DOHH2 (cell line): ENCODE results near the gene ARL9.

ENCODE experiments used
- H3F3A ChIP-seq: fragments of 200-600 bp; sonication (generic), shearing (Covaris generic); 2 replicates; pipeline ENCODE4 v1.6.0; 2016; ENCODE audit warnings: antibody characterized with exemption, mild to moderate bottlenecking; ENCODE audit not compliant: control insufficient read depth, insufficient read depth
- H3K27ac ChIP-seq: fragments of 200-600 bp; sonication (generic); 2 replicates; pipeline ENCODE4 v1.5.1; 2014; ENCODE audit warnings: low read depth, mild to moderate bottlenecking, low read length, moderate library complexity
- H3K27me3 ChIP-seq: fragments of 200-600 bp; sonication (generic); 2 replicates; pipeline ENCODE4 v1.6.1; 2014; ENCODE audit warnings: mild to moderate bottlenecking, low read length, mixed read lengths; ENCODE audit not compliant: control insufficient read depth
- H3K36me3 ChIP-seq: fragments of 200-600 bp; sonication (generic); 2 replicates; pipeline ENCODE4 v1.6.1; 2014; ENCODE audit warnings: mild to moderate bottlenecking, low read length, moderate library complexity, mixed read lengths; ENCODE audit not compliant: control insufficient read depth
- H3K4me1 ChIP-seq: fragments of 200-600 bp; sonication (generic); 2 replicates; pipeline ENCODE4 v1.6.1; 2014; ENCODE audit warnings: mild to moderate bottlenecking, low read length, mixed read lengths; ENCODE audit not compliant: control insufficient read depth
- H3K4me2 ChIP-seq: fragments of 200-600 bp; sonication (generic); 2 replicates; pipeline ENCODE4 v1.6.0; 2014; ENCODE audit warnings: mild to moderate bottlenecking, low read length, moderate library complexity
- H3K4me3 ChIP-seq: fragments of 200-600 bp; sonication (generic); 2 replicates; pipeline ENCODE4 v1.5.1; 2014; ENCODE audit warnings: mild to moderate bottlenecking, low read length, mixed read lengths
- H3K79me2 ChIP-seq: fragments of 200-600 bp; sonication (generic); 2 replicates; pipeline ENCODE4 v1.6.1; 2014; ENCODE audit warnings: mild to moderate bottlenecking, low read length, mixed read lengths; ENCODE audit not compliant: control insufficient read depth
- H3K9me2 ChIP-seq: fragments of 200-600 bp; sonication (generic); replicated peaks from 2 replicates; pipeline ENCODE4 v1.6.1; 2014; ENCODE audit warnings: mild to moderate bottlenecking, low read length, mixed read lengths; ENCODE audit not compliant: control insufficient read depth
- H3K9me3 ChIP-seq: fragments of 200-600 bp; sonication (generic); 2 replicates; pipeline ENCODE4 v1.6.1; 2014; ENCODE audit warnings: antibody characterized with exemption, low read length, mixed read lengths; ENCODE audit not compliant: control insufficient read depth, insufficient read depth
- H4K20me1 ChIP-seq: fragments of 200-600 bp; sonication (generic); 2 replicates; pipeline ENCODE4 v1.6.0; 2014; ENCODE audit warnings: low read depth, mild to moderate bottlenecking, antibody characterized with exemption, low read length, moderate library complexity; ENCODE audit not compliant: control insufficient read depth, insufficient read depth
- EZH2phosphoT487 ChIP-seq: fragments of 200-600 bp; sonication (generic); IDR thresholded peaks from 2 replicates; pipeline ENCODE4 v1.6.1; 2017; ENCODE audit warnings: borderline replicate concordance, mild to moderate bottlenecking, antibody characterized with exemption, low read length, moderate library complexity, mixed read lengths
- TF ChIP-seq, protein P1 (sequence below): fragments of 200-600 bp; sonication (generic); IDR thresholded peaks from one replicate; pipeline ENCODE4 v1.5.1; 2014; ENCODE audit warnings: antibody characterized with exemption, mild to moderate bottlenecking, low read depth, low read length; ENCODE audit not compliant: poor library complexity, severe bottlenecking

Gene ARL9

DNA sequence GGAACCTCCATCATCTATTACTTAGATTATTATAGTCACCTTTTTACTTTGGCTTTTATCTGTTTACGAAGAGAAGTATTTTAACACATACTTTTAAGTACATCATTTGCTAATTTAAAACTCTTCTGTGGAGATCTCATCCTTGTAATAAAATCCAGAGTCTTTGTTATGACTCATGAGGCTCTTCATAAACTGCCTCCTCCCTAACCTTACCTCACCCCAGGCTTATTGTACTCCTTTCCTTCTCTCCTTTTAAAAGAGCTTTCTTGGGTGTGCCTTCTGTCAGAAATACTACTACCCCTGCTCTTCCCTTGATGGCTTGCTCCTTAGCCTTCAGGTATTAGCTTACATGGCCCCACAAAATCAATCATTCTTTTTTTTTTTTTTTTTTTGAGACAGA lies 6.6 kb downstream of the ARL9 start:
- Histone ChIP-seq H3K36me3 (no peaks in the 10 kb centered on the region), H3F3A (no peaks in the 10 kb centered on the region), H3K9me2 (no peaks in the 10 kb centered on the region), H3K4me2 (no peak overlapping the region), H3K27me3 (no peaks in the 10 kb centered on the region), H3K27ac (no peak overlapping the region), H3K4me3 (no peak overlapping the region), H4K20me1 (no peaks in the 10 kb centered on the region), H3K79me2 (no peaks in the 10 kb centered on the region), H3K9me3 (no peaks in the 10 kb centered on the region), H3K4me1 (no peaks in the 10 kb centered on the region)
- TF ChIP-seq EZH2phosphoT487 = no peak
- TF ChIP-seq, protein P1, sequence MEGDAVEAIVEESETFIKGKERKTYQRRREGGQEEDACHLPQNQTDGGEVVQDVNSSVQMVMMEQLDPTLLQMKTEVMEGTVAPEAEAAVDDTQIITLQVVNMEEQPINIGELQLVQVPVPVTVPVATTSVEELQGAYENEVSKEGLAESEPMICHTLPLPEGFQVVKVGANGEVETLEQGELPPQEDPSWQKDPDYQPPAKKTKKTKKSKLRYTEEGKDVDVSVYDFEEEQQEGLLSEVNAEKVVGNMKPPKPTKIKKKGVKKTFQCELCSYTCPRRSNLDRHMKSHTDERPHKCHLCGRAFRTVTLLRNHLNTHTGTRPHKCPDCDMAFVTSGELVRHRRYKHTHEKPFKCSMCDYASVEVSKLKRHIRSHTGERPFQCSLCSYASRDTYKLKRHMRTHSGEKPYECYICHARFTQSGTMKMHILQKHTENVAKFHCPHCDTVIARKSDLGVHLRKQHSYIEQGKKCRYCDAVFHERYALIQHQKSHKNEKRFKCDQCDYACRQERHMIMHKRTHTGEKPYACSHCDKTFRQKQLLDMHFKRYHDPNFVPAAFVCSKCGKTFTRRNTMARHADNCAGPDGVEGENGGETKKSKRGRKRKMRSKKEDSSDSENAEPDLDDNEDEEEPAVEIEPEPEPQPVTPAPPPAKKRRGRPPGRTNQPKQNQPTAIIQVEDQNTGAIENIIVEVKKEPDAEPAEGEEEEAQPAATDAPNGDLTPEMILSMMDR = no peak

DNA sequence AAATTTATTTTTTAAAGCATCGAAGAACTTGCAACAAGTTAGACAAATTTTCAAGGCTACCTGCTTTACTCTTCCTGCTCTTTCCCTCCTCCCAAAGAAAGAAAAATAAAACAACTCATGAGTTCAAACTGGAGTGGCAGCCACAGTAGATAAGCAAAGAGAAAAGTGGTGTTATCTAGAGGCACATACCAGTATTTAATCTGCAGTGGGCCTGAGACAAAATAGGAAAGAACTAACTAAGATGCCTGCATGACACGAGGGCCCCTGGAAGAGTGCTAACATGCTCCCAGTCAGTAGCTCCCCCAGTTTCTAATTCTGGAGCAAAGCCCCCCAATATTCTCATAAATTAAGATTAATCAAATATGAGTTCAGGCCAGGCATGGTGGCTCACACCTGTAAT lies 7.9 kb downstream of the ARL9 start:
- Histone ChIP-seq H3K9me2 (no peaks in the 10 kb centered on the region), H3K4me3 (no peak overlapping the region), H3K27ac (no peak overlapping the region), H3K4me2 (no peak overlapping the region), H4K20me1 (no peaks in the 10 kb centered on the region), H3K79me2 (no peaks in the 10 kb centered on the region), H3K4me1 (no peaks in the 10 kb centered on the region), H3K9me3 (no peaks in the 10 kb centered on the region), H3K36me3 (no peaks in the 10 kb centered on the region), H3F3A (no peaks in the 10 kb centered on the region), H3K27me3 (no peaks in the 10 kb centered on the region)
- TF ChIP-seq, protein P1 = no peak
- no peak for TF ChIP-seq EZH2phosphoT487

DNA sequence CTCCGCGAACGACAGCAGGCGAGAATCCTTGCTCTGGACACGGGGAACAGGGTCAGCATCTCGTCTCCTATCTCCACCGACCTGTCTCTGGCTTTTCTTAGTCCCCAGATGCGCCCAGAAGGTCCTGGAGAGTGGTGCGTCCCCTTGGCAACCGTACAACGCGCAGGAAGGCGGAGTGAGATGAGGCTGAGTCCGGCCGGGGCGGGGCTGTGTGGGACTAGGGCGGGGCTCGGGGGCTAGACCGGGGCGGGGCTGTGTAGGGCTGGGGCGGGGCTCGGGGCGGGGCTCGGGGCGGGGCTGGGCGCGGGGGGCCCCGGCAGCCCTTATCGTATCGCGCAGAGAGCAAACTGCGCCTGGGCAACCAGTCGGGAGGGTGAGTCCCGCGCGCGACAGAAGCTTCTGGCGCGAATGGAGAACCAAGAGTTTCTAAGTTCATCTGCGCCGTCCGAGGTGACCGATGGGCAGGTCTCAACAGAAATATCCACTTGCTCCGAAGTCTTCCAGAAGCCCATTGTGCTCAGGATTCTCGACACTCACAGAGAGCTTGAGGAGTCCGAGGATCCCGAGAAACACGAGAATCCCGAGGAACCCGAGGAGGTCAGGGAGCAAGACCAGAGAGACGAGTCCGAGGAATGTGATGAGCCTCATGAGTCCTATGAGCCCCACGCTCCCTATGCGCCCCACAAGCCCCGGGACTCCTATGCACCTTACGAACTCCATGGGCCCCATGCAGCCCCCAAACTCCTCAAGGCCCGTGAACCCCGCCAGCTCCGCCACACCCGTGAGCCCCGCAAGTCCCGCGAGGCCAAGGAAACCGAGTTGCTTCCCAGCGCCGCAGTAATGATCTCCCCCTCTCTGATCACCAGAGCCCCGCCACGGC lies 24.9 kb downstream of the ARL9 start:
- Histone ChIP-seq H3K4me1 (peaks cover 10% of the 10 kb centered on the region; the same call in 1 of the 2 replicates), H3K4me3 (peak overlapping the region; percentile 72), H3K9me2 (no peaks in the 10 kb centered on the region), H3K27ac (no peak overlapping the region), H3K36me3 (no peaks in the 10 kb centered on the region), H3K4me2 (peak overlapping the region; percentile 81), H4K20me1 (no peaks in the 10 kb centered on the region), H3K27me3 (peaks cover 46% of the 10 kb centered on the region), H3K9me3 (no peaks in the 10 kb centered on the region), H3F3A (no peaks in the 10 kb centered on the region), H3K79me2 (no peaks in the 10 kb centered on the region)
- TF ChIP-seq, protein P1 = no peak
- TF ChIP-seq EZH2phosphoT487 = no peak
